NCI-H748 (cell line): ENCODE measurements around the gene SSX2IP.
"Not testable (repeated sequence)": the region's sequence is repeated elsewhere in the genome, so short reads cannot be mapped to it uniquely, and the experiment has no call there.

Experiments
- DNase-seq: peaks from one replicate; lab custom pipeline; 2025; ENCODE audit not compliant: unreplicated experiment; lab: John Stamatoyannopoulos, UW

Gene SSX2IP

DNA sequence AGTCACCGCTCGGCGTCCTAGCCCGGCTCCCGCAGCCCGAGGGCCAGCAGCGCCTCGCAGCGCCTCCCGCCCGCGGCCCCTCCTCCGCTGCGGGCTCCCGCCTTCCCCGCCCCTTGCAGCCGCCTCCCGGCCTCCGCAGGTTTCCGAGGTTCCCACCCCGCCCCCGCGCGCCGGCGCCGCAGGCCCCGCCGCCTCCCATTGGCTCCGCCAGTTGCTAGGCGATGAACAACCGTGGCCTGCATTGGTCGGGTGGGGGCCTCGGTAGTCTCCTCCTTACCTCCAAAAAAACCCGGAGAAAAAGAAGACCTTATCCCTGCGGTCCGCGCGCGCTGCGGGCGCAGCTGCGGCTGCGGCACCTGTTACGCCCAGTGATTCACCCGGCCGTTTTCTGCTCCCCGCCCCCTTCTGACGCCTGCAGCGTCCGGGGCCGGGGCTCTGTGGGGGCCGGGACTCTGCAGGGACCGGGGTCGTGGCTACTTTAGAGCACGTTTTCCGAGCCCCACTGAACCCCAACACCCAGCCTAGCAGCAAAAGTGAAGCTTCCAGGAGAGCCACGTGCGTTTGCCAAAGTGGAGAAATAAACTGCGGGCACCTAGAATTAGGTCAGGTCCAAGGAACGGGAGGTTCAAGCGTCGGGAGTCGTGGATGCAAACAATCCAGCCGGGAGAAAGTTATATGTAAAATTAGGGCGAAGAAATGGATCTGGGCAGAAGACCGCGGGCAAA lies at the start of gene SSX2IP:
Gene SSX2IP, minus strand, starts transcription at position 65 of the 725 bp plus-strand sequence. CDS start 19,242 bp downstream, outside the sequence.
- peak; percentile 99 for DNase-seq

GRCh38 chr1:84738237-84738636 lies 48.0 kb upstream of the SSX2IP start:
- DNase-seq: no peak

GRCh38 chr1:84737590-84737989 lies 47.3 kb upstream of the SSX2IP start:
- no peak for DNase-seq

GRCh38 chr1:84736944-84737343 lies 46.7 kb upstream of the SSX2IP start:
- DNase-seq: no peak

DNA sequence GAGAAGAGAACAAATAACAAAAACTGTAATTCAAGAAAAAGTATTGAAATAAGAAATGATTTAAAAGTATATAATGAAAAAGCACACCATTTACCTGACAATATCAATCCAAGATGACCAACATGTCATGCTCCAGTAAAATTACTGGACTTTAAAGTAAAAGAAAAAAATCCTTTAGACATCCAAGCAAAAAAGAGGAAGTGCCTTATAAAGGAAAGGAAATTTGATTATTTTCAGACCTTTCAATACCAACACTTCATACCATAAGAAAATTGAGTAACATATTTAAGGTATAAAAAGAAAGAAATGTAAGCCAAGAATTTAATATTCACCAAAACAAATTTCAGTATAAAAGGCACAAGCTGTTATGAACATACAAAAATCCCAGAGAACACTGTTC lies 46.2 kb upstream of the SSX2IP start:
- no peak for DNase-seq

GRCh38 chr1:84735483-84735882 lies 45.2 kb upstream of the SSX2IP start:
- DNase-seq: no peak

- DNase-seq: no peak
These were observed 42.3 kb upstream of the SSX2IP start for GRCh38 chr1:84732520-84732919.

- no peak for DNase-seq
These were observed 41.3 kb upstream of the SSX2IP start for GRCh38 chr1:84731519-84731918.

- DNase-seq: peak; percentile 80
These were observed 37.5 kb upstream of the SSX2IP start for GRCh38 chr1:84727711-84728110.

- DNase-seq: no peak
These were observed 36.6 kb upstream of the SSX2IP start for GRCh38 chr1:84726593-84727499.

GRCh38 chr1:84724128-84724860 lies 34.0 kb upstream of the SSX2IP start:
- no peak for DNase-seq

GRCh38 chr1:84722794-84723193 lies 32.5 kb upstream of the SSX2IP start:
- no peak for DNase-seq

- DNase-seq: not testable (repeated sequence)
These were observed 31.6 kb upstream of the SSX2IP start for GRCh38 chr1:84721872-84722271.

DNA sequence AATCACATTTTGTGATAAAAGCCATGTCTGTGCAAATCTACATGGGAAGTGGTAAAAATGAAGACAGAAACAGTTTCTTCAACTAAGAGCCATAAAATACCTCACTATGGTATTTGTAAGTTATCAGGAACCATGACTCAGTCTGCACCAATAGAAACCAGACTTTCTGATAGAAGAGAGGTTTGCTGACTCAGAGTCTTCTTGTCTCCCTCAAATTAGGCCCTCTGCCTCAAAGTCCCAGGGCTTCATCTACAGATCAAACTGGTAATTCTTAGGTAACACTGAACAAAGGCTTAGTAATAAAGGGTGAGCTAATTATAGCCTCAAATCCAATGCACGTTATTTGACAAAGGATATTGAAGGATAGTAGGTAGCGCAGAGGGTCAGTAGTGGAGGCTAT lies 30.9 kb upstream of the SSX2IP start:
- no peak for DNase-seq

DNA sequence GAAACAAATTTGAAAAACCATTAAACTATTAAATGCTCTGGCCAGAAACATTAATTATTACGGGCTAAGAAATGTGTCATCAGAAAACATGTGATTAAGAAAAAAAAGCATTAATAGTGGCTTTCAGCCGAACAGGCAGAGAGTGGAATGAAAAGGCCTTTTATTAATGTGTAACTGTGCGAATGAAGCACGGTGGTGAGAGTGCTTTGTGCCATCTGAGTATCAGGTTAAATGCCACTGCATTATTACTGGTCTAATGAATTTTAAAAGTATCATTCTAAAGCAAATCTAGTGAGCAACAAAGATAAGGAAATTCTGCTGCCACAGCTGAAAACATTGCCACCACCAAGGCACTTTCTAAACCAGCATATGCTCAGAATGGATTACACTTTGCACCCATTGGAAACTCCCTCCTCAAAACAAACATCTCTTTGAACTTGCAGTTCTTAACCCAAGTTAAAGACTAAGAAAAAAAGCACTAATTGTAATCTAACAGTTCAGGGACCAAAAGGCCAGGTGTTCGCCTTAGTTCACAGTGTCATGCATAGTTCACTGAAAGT lies 30.0 kb upstream of the SSX2IP start:
- no peak for DNase-seq

DNA sequence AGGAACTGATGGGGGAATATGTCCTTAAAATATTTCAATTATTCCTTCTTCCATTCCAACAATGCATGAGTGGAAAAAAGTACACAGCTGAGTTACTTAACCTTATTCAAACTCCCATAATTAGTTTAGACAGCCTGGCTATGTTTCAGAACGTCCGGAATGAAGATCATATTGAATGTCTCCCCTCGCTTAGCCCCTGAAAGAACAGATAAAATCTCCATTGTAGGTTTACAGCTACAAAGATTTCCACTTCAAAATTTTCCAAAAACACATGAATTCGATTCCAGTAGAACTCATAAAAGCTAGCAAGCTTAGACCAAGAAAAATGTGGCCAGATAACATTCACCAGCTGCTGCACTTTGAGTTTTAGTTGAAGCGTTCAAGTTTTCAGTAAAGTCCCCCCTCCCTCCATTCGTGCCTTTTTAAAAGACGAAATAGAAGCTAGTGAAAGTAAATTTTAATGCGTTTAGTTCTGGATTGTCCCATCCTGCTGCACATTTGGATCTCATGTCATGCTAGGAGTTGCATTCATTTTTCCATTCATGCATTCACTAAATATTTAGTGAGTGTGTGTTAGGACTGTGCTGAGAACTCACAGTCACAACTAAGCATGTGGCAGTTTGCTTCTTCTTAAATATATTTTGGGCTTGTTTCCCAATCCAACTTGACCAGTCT lies 29.4 kb upstream of the SSX2IP start:
- no peak for DNase-seq

DNA sequence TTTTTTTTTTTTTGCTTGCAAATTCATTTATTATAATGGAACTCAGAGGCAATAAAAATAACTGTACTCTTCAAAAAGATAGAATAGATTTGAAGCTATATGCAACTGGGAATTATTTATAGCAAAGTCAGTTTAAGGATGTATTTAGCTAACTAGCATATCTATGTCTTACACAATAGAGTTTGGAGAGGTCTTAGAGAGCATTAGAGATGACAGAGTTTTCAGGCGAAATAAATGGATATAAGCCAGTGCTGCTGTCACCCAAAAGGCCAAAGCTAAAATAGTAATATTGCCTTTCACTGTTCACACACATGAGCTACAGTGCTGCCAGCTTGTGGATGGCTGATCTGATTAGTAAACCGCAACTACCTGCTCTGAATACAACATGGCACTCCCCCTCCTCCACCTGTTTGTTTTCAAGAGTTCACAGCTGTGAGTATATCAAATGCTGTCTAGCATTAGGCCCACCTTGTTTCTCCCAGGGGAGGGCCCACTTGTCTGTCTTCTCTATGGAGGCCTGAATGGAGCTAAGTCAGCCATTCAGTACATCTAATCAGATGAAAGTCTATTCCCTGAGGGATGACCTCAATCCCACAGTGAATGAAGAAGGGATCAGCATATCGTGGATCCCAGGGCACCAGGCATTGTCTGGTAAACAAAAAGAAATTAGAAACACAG lies 25.2 kb upstream of the SSX2IP start:
- peak; percentile 64 for DNase-seq

DNA sequence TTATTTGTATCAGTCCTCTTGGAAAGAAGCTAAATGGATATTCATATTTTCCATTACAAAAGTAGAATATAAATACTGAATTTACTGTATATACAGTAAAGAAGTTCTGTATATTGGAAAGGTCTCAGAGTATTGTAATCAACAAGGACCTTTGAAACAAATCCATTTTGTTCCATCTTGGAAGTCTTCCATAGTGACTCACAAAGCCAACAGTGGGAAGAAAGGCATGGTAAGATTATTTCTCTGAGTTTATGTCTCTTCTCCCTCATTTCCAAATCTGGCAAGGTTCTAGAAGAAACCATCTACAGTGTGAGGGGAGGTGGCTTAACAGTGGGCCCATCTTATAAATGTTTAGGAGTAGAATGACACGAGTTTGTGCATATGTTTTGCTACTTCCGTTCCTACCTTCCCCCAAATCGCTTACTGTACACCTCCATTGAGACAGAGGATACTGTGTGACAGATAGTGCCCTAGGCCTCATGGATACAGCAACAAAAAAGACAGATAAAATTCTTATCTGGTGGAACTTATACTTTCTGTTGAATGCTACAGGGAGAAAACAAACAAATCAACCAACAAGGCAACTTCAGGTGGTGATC lies 22.1 kb upstream of the SSX2IP start:
- DNase-seq: no peak

DNA sequence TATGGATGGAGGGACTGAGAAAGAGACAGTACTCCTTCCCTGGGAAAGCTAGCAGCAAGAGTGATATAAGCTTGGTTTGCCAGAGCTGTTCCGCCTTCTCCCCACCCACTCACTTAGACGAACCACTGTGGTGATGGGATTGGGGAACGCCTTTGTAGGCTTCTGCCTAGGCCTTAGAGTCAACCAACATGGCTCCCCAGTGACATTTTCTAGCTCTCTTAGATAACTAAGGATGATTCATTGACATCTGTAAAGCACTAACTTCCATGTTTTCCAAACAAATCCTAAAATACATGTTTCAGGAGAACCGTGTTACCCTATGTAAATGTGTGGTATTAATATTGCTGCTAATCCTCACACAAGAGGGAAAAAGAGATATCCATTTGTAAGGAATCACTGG lies 21.6 kb upstream of the SSX2IP start:
- DNase-seq: no peak

GRCh38 chr1:84711121-84711520 lies 20.9 kb upstream of the SSX2IP start:
- DNase-seq: no peak
